Measurements from ENCODE around the gene PPP1R9B. TPM values are rescaled to one million over a fixed set of nuclear protein-coding genes. Genes with fewer than 3 reads are reported as not detected.
A peak's percentile ranks its signal among the peaks of the same experiment; 100 is the strongest.

PPP1R9B gene
- total RNA-seq, 1 experiment from 2014 or later = 46.4 TPM

DNA sequence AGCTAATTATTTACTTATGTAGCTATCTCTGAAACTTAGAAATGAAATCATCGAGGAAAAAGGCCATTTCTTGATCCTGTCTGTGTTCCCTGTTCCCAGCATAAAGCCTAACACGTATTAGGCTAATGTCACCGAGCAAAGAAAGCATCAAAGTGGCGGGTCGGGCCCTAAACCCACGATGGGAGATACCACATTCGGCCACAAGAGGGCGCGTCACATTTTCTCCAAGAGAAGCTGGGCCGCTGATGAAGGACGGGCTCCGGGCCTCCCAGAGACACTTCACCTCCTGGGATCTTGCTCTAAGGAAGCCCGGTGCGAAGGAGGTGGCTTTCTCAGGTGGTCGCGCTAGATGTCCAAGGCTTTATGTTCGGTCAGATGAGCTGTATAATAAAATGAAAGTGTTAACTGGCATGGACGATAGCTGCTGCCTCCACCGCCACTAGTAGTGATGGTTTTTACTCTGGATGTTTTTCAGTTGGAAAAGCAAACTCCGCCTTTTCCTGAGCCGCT lies 56.2 kb downstream of the PPP1R9B start:
- DNase-seq (ENCODE audit: low read depth) = peak; percentile 75

DNA sequence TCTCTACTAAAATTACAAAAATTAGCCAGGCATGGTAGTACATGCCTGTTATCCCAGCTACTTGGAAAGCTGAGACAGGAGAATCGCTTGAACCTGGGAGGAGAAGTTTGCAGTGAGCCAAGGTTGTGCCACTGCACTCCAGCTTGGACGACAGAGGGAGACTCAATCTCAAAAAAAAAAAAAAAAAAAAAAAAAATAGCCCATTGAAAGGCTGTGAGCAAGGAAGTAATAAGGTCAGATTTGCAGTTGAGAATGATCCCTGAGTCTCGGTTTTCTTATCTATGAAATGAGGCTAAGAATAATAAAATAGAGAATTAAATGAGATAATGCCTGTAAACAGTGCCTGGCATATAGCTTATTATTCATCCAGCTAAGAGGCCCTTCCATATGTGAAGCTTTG lies 56.7 kb downstream of the PPP1R9B start:
- peak; percentile 36 for DNase-seq (ENCODE audit: low read depth)

DNA sequence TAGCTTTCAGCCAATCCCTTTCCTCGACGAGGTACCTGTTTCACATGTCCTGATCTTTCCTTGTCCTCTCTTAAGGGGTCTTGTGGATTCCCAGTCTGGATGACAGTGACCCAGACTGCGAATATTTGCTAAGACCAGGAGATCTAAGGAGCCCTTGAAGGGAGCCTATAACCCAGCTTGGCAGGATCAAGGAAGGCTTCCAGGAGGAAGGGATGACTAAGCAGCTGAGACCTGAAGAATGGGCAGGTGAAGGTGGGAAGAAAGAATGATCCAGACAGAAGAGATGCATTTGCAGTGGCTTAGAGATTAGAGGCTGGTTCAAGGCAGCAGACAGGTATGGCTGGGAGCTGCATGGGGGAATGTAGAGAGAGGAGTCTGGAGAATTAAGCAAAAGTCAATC lies 57.2 kb downstream of the PPP1R9B start:
- no peak for DNase-seq (ENCODE audit: low read depth)

DNA sequence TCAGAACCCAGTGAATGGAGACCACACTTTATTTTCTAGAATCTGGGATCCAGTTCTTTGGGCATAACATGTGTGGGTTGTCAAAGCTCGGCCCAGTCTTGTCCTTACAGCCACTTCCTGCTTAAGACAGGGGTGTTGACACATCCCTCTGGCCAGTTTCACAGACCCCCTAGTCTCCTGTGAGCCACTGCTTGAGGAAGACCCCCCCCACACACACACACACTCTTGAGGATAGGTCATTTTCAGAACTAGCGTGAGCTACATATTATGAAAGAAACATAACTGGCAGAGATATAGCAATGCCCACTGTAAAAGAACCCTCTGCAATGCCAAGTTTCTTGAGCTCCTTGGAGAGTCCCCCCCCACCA lies 58.6 kb downstream of the PPP1R9B start:
- no peak for DNase-seq (ENCODE audit: low read depth)

DNA sequence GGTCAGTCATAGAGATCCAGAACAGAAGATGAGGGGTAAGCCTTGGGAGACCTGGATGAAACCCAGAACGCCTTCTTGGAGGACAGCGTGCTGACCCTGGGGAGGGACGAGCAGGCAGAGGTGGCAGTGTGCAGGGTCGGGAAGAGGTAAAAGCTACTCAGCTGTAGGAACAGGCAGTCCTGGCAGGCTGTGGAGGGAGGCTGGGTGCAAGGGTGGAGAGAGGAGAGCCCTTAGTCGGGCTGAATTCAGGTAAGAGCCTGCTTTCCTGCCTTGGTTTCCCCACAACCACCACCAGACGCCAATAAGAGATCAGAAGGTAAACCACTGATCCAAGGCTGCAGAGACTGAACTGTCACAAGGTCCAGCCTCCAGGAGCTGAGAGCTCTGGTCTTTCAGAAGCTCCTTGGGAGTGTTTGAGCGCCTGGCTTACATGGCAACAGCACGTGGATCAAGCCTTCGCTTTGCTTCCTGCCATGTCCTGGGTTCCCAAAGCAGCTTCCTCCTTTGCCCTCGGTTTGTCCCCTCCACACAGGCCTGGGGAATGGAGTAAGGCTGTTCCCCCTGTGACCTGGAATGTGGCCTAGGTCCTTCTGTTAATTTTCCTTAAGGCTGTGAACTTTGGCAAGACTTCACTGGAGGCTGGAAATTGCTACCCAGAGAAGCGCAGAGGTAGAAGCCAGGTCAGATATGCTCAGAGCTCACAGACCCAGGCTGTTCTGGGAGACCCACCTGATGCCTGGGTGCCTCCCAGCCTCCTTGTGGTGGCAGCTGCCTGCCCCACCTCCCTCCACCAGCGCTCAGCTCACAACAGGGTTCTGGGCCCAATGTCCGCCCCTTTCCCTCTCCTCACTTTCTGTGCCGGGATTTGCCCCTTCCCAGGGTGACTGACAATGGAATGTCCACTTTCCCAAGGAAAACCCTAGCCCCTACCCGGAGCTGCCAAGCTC lies 59.2 kb downstream of the PPP1R9B start:
- DNase-seq (ENCODE audit: low read depth) = no peak

DNA sequence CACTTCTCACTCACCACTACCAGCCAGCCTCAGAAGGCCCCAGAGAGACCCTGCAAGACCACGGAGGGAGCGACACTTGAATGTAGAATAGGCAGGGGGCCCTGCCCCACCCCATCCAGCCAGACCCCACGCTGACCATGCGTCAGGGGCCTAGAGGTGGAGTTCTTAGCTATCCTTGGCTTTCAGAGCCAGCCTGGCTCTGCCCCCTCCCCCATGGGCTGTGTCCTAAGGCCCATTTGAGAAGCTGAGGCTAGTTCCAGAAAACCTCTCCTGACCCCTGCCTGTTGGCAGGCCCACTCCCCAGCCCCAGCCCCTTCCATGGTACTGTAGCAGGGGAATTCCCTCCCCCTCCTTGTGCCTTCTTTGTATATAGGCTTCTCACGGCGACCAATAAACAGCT lies 60.4 kb downstream of the PPP1R9B start:
- no peak for DNase-seq (ENCODE audit: low read depth)

DNA sequence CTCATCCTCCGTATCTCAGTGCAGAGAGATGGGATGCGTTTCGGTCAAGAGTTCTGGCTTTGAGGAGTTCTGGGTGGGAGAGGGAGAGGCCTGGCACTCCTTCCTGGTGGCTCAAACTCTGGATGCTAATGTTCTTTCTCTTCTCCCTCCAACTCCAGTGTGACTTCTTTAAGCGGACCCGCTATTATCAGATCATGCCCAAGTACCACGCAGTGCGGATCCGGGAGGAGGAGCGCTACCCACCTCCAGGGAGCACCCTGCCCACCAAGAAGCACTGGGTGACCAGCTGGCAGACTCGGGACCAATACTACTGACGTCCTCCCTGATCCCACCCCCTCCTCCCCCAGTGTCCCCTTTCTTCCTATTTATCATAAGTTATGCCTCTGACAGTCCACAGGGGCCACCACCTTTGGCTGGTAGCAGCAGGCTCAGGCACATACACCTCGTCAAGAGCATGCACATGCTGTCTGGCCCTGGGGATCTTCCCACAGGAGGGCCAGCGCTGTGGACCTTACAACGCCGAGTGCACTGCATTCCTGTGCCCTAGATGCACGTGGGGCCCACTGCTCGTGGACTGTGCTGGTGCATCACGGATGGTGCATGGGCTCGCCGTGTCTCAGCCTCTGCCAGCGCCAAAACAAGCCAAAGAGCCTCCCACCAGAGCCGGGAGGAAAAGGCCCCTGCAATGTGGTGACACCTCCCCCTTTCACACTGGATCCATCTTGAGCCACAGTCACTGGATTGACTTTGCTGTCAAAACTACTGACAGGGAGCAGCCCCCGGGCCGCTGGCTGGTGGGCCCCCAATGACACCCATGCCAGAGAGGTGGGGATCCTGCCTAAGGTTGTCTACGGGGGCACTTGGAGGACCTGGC lies 61.3 kb downstream of the PPP1R9B start:
- DNase-seq (ENCODE audit: low read depth) = no peak

DNA sequence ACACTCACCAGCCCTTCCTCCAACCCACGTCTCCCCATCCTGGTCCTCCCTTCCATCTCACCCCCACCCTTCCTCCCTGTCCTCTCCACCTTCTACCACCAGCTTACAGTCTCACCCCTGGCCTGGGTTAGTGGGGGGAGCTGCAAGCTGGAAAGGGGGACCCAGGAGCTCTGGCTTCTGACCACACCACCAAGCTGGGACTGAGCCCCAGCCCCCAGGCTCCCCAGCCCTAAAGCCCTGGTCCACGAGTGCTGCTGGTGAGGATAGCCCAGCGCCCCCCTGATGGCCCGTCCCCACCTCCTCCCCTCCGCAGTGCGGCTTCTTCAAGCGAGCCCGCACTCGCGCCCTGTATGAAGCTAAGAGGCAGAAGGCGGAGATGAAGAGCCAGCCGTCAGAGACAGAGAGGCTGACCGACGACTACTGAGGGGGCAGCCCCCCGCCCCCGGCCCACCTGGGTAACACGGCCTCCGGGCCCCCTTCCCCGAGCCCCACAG lies 62.5 kb downstream of the PPP1R9B start:
- no peak for DNase-seq (ENCODE audit: low read depth)

DNA sequence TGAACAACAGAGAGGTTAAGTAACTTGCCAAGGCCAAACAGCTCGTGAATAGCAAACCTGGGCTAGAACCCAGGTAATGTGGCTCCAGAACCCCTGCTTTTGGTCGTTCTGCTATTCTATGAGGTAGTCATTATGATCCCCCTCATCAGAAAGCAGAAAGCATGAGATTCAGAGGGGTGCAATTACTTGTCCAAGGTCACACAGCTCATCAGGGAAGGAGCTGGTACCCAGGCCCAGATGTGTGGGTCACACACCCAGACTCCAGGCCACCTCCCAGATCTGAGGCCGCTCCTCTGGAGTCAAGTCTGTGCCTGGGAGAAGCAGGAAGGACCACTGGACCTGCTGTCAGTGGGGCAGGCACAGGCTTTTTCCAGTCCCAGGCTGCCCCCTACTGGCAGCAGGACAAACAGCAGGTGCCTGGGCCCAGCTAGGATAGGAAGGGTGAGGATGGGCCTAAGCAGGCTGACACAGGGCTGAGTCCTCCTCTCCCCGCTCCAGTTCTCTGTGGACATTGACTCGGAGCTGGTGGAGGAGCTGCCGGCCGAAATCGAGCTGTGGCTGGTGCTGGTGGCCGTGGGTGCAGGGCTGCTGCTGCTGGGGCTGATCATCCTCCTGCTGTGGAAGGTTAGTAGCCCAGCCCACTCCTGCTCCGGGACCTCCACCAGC lies 63.1 kb downstream of the PPP1R9B start:
- DNase-seq (ENCODE audit: low read depth) = peak; percentile 86

Other genes with a start within 250 kb of the PPP1R9B start
- gene DLX4, start 181.5 kb downstream of the PPP1R9B start, total RNA-seq (2014; rRNA removed; shearing (Covaris generic)) = 0.10 and 0.31 TPM in 2 replicates
- gene DLX3, start 155.5 kb downstream of the PPP1R9B start, total RNA-seq (2014; rRNA removed; shearing (Covaris generic)) = 0.13 TPM in 1 of 2 replicates, not detected in the other
- 680 and 729 TPM in 2 replicates for gene ITGA3, start 94.6 kb downstream of the PPP1R9B start, total RNA-seq (2014; rRNA removed; shearing (Covaris generic))
- 3.3 and 3.9 TPM in 2 replicates for gene PDK2, start 55.3 kb downstream of the PPP1R9B start, total RNA-seq (2014; rRNA removed; shearing (Covaris generic))
- 0.50 TPM in 1 of 2 replicates, not detected in the other for gene SAMD14, start 20.5 kb downstream of the PPP1R9B start, total RNA-seq (2014; rRNA removed; shearing (Covaris generic))
- not detected in 2 replicates for gene SGCA, start 15.3 kb upstream of the PPP1R9B start, total RNA-seq (2014; rRNA removed; shearing (Covaris generic))
- gene COL1A1, start 51.0 kb upstream of the PPP1R9B start, total RNA-seq (2014; rRNA removed; shearing (Covaris generic)) = 1.3 and 1.4 TPM in 2 replicates
- 1.7 and 2.5 TPM in 2 replicates for gene TMEM92, start 123.8 kb upstream of the PPP1R9B start, total RNA-seq (2014; rRNA removed; shearing (Covaris generic))
- 50.5 and 53.4 TPM in 2 replicates for gene XYLT2, start 195.4 kb upstream of the PPP1R9B start, total RNA-seq (2014; rRNA removed; shearing (Covaris generic))
- gene MRPL27, start 222.5 kb upstream of the PPP1R9B start, total RNA-seq (2014; rRNA removed; shearing (Covaris generic)) = 98.1 and 143 TPM in 2 replicates
- gene EME1, start 222.6 kb upstream of the PPP1R9B start, total RNA-seq (2014; rRNA removed; shearing (Covaris generic)) = 23.7 and 24.4 TPM in 2 replicates
- gene LRRC59, start 246.8 kb upstream of the PPP1R9B start, total RNA-seq (2014; rRNA removed; shearing (Covaris generic)) = 235 and 290 TPM in 2 replicates

Data from HT1080 (cell line).